Psoas muscle (tissue), 8 donors: ENCODE results near the gene LMNB1. TPM values are rescaled to one million over a fixed set of nuclear protein-coding genes. Genes with fewer than 3 reads are reported as not detected.

Source experiments
- ATAC-seq, 4 donors: fragments of 200-7000 bp; cut with Tn5 transposase; one replicate each; pipeline ENCODE4 v1.9.1; 2020; ENCODE audit warnings: moderate library complexity in 3 of 4, mild to moderate bottlenecking in 2 of 4
- DNase-seq, 2 donors: peaks; one replicate each; pipeline ENCODE4 v3.0.0-alpha.2; 2020
- H3K27ac ChIP-seq: fragments of 200-600 bp; one replicate; pipeline ENCODE4 v1.8.0; 2022
- H3K27me3 ChIP-seq, 3 donors: fragments of 200-600 bp in 1 of 3; one replicate each; pipeline versions ENCODE4 v1.6.1 to v1.8.0; 2013 to 2022; ENCODE audit warnings: low read length in 2 of 3, mild to moderate bottlenecking in 2 of 3, moderate library complexity in 1 of 3; ENCODE audit not compliant: insufficient read depth in 3 of 3
- H3K36me3 ChIP-seq, 2 donors: fragments of 200-600 bp in 1 of 2; one replicate each; pipeline versions ENCODE4 v1.6.1 to v1.8.0; 2013 to 2022; ENCODE audit warnings: low read depth in 1 of 2, mild to moderate bottlenecking in 1 of 2, moderate library complexity in 1 of 2; ENCODE audit not compliant: insufficient read depth in 1 of 2
- H3K4me1 ChIP-seq: fragments of 200-600 bp; one replicate; pipeline ENCODE4 v1.8.0; 2022
- H3K4me3 ChIP-seq: fragments of 200-600 bp; one replicate; pipeline ENCODE4 v1.8.0; 2022; ENCODE audit warnings: mild to moderate bottlenecking
- H3K9me3 ChIP-seq: fragments of 200-600 bp; one replicate; pipeline ENCODE4 v1.8.0; 2022
- CTCF ChIP-seq: fragments of 200-600 bp; IDR thresholded peaks from one replicate; pipeline ENCODE4 v1.8.0; 2022; ENCODE audit warnings: antibody characterized with exemption
- WGBS, 3 donors: extraction: QIAGEN DNeasy Blood & Tissue Kit; methylation state at CpG; one replicate each; pipeline versions ENCODE4 v1.1.6 to v1.1.7; 2013; 5-methylcytosine and 5-hydroxymethylcytosine counted together
- intact Hi-C, 2 donors: fragments of 100-400 bp; cut with DNase I; formaldehyde crosslinking; loops; one replicate each; pipeline versions ENCODE4 v1.11.0 to v1.14.2; 2022
- polyA plus RNA-seq, 3 donors: library from polyadenylated mRNA; stranded (reverse); fragments of 200-250 nt; gene quantifications; one replicate each; pipeline ENCODE4 v1.2.3, GENCODE V29; 2013
- total RNA-seq, 4 donors: library from RNA; stranded (reverse); fragmentation: NEBNext Ultra II Directional in 2 of 4; extraction: Animal tissue kit (Norgen Biotek cat#: 25700) in 2 of 4; gene quantifications; one replicate each; pipeline versions ENCODE4 v1.2.1 to v1.2.4, GENCODE V29; 2021 to 2023
- donor health status: healthy with polysubstance abuse.
- donor health status: DM: no; HTN: no; CAD: no; lungs with moderate emphysema.
- donor health status: Bipolar disorder and iron deficiency.
- donor health status: healthy.
- donor health status: DM: yes; HTN: yes; CAD: no.
- donor health status: DM: no; HTN: no; CAD: no.
- donor health status: DM: no; HTN: no; CAD: no.
- donor health status: DM: yes; HTN: yes; CAD: no.

Gene LMNB1
- total and polyA plus RNA-seq, 7 donors: 0.66 to 4.1 (median 1.4) TPM

- Histone ChIP-seq H3K36me3 (peaks cover 0 to 9% of the 10 kb centered on the region in 2 donors), H3K27ac (no peak overlapping the region), H3K9me3 (no peaks in the 10 kb centered on the region), H3K4me1 (no peaks in the 10 kb centered on the region), H3K27me3 (no peaks in the 10 kb centered on the region), H3K4me3 (no peak overlapping the region)
- TF ChIP-seq CTCF: no peak
- no peak for DNase-seq
- intact Hi-C loops: loop anchor here (10.0 kb wide), 1 partner anchor 485 kb away; no protein-coding TSS in a partner anchor
- 80 to 91% (median 90%) methylated on average over 5 of the region's 5 CpGs for WGBS, 3 donors
- no peak for ATAC-seq
These were observed 53.1 kb downstream of the LMNB1 start for GRCh38 chr5:126830061-126830460.

GRCh38 chr5:126831156-126831555, 54.2 kb downstream of the LMNB1 start:
- Histone ChIP-seq H3K4me3 (no peak overlapping the region), H3K27me3 (no peaks in the 10 kb centered on the region), H3K4me1 (no peaks in the 10 kb centered on the region), H3K27ac (no peak overlapping the region), H3K36me3 (peaks cover 0 to 7% of the 10 kb centered on the region in 2 donors), H3K9me3 (no peaks in the 10 kb centered on the region)
- intact Hi-C loops: loop anchor here (10.0 kb wide), 1 partner anchor 484 kb away; no protein-coding TSS in a partner anchor
- WGBS, 3 donors: 78 to 96% (median 93%) methylated on average over 1 of the region's 1 CpG
- DNase-seq: no peak
- TF ChIP-seq CTCF: no peak
- no peak for ATAC-seq

- Histone ChIP-seq H3K4me3 (no peak overlapping the region), H3K27ac (no peak overlapping the region), H3K4me1 (no peaks in the 10 kb centered on the region), H3K9me3 (no peaks in the 10 kb centered on the region), H3K27me3 (no peaks in the 10 kb centered on the region), H3K36me3 (no peaks in the 10 kb centered on the region)
- ATAC-seq (no peak), DNase-seq (no peak)
- WGBS, 3 donors: 92 to 95% (median 93%) methylated on average over 2 of the region's 2 CpGs
- TF ChIP-seq CTCF: no peak
- intact Hi-C loops: loop anchor here (5.0 to 10.0 kb wide), 2 partner anchors 478 to 656 kb away; no protein-coding TSS in a partner anchor
These were observed 59.8 kb downstream of the LMNB1 start for GRCh38 chr5:126836778-126837177.

- H3K27me3 ChIP-seq: no peaks in the 10 kb centered on the region
- no peak overlapping the region for H3K27ac ChIP-seq
- no peak overlapping the region for H3K4me3 ChIP-seq
- 98% methylated on average over 4 of the region's 4 CpGs for WGBS, 3 donors
- DNase-seq: no peak
- TF ChIP-seq CTCF: no peak
- ATAC-seq: no peak
- H3K36me3 ChIP-seq: no peaks in the 10 kb centered on the region
- intact Hi-C loops: loop anchor here (5.0 to 10.0 kb wide), 2 partner anchors 478 to 655 kb away; no protein-coding TSS in a partner anchor
- no peaks in the 10 kb centered on the region for H3K9me3 ChIP-seq
- H3K4me1 ChIP-seq: no peaks in the 10 kb centered on the region
These were observed 60.3 kb downstream of the LMNB1 start for GRCh38 chr5:126837242-126837641.
